Glomerular endothelial cell (primary cell): ENCODE data around the gene KIF16B. TPM values are rescaled to one million over a fixed set of nuclear protein-coding genes. Genes with fewer than 3 reads are reported as not detected.

Experiments used
- DNase-seq: peaks from one replicate; pipeline ENCODE4 v3.0.0-alpha.2; 2011; ENCODE audit warnings: low read depth, low spot score; ENCODE audit errors: extremely low read depth
- total RNA-seq: library from RNA; depleted of rRNA; stranded (reverse); fragments of >200 nt; gene quantifications from 2 replicates; pipeline ENCODE4 v1.2.3, GENCODE V29; 2015

KIF16B gene
- total RNA-seq, 1 donor from 2014 or later = 8.2 TPM

GRCh38 chr20:16364320-16364687 is 208.9 kb downstream of the KIF16B start:
- DNase-seq = no peak

- DNase-seq = no peak
Measured at GRCh38 chr20:16363506-16364319, 209.5 kb downstream of the KIF16B start.

GRCh38 chr20:16362642-16363041 is 210.6 kb downstream of the KIF16B start:
- no peak for DNase-seq

- no peak for DNase-seq
Measured at GRCh38 chr20:16360668-16361067, 212.6 kb downstream of the KIF16B start.

- DNase-seq = no peak
Measured at GRCh38 chr20:16353417-16353781, 219.8 kb downstream of the KIF16B start.

GRCh38 chr20:16352751-16353416 is 220.4 kb downstream of the KIF16B start:
- DNase-seq = no peak

GRCh38 chr20:16352321-16352720 is 220.9 kb downstream of the KIF16B start:
- no peak for DNase-seq

- DNase-seq = no peak
Measured at GRCh38 chr20:16351415-16351814, 221.8 kb downstream of the KIF16B start.

- no peak for DNase-seq
Measured at GRCh38 chr20:16350465-16350864, 222.8 kb downstream of the KIF16B start.

GRCh38 chr20:16349523-16350260 is 223.6 kb downstream of the KIF16B start:
- no peak for DNase-seq

- DNase-seq = no peak
Measured at GRCh38 chr20:16346956-16347355, 226.3 kb downstream of the KIF16B start.

GRCh38 chr20:16337707-16338106 is 235.5 kb downstream of the KIF16B start:
- no peak for DNase-seq

- no peak for DNase-seq
Measured at GRCh38 chr20:16327606-16328005, 245.6 kb downstream of the KIF16B start.

GRCh38 chr20:16321291-16321690 is 252.0 kb downstream of the KIF16B start:
- no peak for DNase-seq

- no peak for DNase-seq
Measured at GRCh38 chr20:16317445-16318362, 255.5 kb downstream of the KIF16B start.

- no peak for DNase-seq
Measured at GRCh38 chr20:16316513-16316912, 256.7 kb downstream of the KIF16B start.

GRCh38 chr20:16314748-16315159 is 258.5 kb downstream of the KIF16B start:
- no peak for DNase-seq

GRCh38 chr20:16314320-16314719 is 258.9 kb downstream of the KIF16B start:
- no peak for DNase-seq

- no peak for DNase-seq
Measured at GRCh38 chr20:16313917-16314316, 259.3 kb downstream of the KIF16B start.

GRCh38 chr20:16312998-16313397 is 260.2 kb downstream of the KIF16B start:
- DNase-seq = no peak

- no peak for DNase-seq
Measured at GRCh38 chr20:16311756-16312155, 261.5 kb downstream of the KIF16B start.
